HAP-1 (cell line): ENCODE data around the gene CD247.
A peak's percentile ranks its signal among the peaks of the same experiment; 100 is the strongest.

ENCODE experiments used
- DNase-seq, 2 experiments: peaks; one replicate each; pipeline ENCODE4 v3.0.0-alpha.2; 2016 to 2020; ENCODE audit warnings: low spot score in 2 of 2
- H3K27me3 ChIP-seq: fragments of 250-450 bp; sonication (Bioruptor Pico); 2 replicates; pipeline ENCODE4 v1.5.1; 2020; ENCODE audit warnings: low read depth, mild to moderate bottlenecking, moderate library complexity
- H3K36me3 ChIP-seq: fragments of 250-450 bp; sonication (Bioruptor Pico); replicated peaks from 2 replicates; pipeline ENCODE4 v1.5.1; 2020; ENCODE audit warnings: mild to moderate bottlenecking
- H3K4me1 ChIP-seq: fragments of 250-450 bp; sonication (Bioruptor Pico); 2 replicates; pipeline ENCODE4 v1.5.1; 2020; ENCODE audit warnings: mild to moderate bottlenecking
- H3K4me3 ChIP-seq: fragments of 250-450 bp; sonication (Bioruptor Pico); 2 replicates; pipeline ENCODE4 v1.5.1; 2020; ENCODE audit warnings: mild to moderate bottlenecking, moderate library complexity
- H3K9me3 ChIP-seq: fragments of 250-450 bp; sonication (Bioruptor Pico); 2 replicates; pipeline ENCODE4 v1.5.1; 2020; ENCODE audit warnings: mild to moderate bottlenecking, moderate library complexity
- in situ Hi-C: fragments of 300-500 bp; cut with MboI; formaldehyde crosslinking; loops from 3 replicates; pipeline ENCODE4 v1.14.3; 2020; ENCODE audit warnings: low sequenced_read_pairs, inconsistent platforms, mixed read lengths

Gene CD247

DNA sequence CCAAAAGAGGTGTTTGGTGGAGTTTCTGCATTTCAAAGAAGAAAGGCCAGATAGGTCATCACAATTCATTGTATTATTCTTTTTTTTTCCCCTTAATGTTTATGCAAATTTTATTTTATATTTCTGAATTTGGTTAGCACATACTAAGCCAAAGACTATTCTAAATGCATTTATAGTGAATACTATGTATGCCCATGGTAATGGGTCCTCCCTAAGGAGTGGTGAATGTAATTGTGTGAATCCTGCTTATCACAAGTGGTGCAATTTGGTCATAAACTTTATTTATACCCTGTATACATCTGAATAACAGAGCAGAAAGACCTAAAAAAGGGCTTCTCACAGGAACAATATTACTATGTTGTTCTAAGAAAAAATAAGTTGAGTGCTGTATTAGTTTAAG is 99.1 kb downstream of the CD247 start:
- Histone ChIP-seq H3K27me3 (no peaks in the 10 kb centered on the region), H3K4me3 (no peak overlapping the region), H3K9me3 (no peaks in the 10 kb centered on the region), H3K36me3 (peaks cover 2% of the 10 kb centered on the region; the same call in 1 of the 2 replicates), H3K4me1 (no peaks in the 10 kb centered on the region)
- DNase-seq = no peak
- in situ Hi-C loops = no loop called here

DNA sequence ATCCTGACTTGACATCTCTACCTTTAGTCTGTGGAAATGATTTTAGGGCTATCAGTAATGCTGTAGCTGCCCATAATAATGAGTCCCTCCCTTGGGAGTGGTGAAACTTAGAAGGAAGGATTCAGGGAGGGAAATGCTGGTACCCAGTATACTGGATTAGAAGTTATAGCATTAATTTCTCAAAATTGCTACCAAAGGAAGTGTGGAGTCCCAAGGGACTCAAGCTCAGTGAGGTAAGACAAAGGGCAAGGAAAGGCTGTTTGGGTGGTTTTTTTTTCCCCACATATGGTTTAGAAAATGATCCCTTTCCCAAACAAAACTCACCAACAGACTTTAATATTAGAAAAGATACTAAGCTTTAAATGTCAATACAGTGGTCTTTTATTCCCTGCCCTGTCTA is 99.9 kb downstream of the CD247 start:
- Histone ChIP-seq H3K9me3 (no peaks in the 10 kb centered on the region), H3K4me1 (no peaks in the 10 kb centered on the region), H3K36me3 (peaks cover 7% of the 10 kb centered on the region; the same call in 1 of the 2 replicates), H3K27me3 (no peaks in the 10 kb centered on the region), H3K4me3 (no peak overlapping the region)
- in situ Hi-C loops = no loop called here
- no peak for DNase-seq

DNA sequence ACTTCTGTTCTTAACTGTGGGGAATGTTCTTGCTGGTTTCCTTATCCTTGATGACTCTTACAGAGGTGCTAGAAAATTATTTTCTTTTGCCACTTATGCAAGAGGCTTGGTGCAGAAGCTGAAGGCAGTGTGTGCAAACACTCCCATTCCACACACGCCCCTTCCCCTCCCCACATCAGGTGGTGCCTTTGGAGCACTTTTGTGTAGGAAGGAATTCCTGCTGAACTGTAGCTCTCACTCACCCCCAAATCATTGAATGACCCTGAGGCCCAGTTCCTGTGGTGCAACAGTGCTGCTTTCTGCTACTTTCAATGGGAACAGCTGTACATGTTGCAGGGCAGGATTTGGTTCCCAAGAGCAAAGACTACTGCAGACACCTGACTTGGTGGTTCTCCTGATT is 101.8 kb downstream of the CD247 start:
- Histone ChIP-seq H3K27me3 (no peaks in the 10 kb centered on the region), H3K9me3 (no peaks in the 10 kb centered on the region), H3K4me1 (no peaks in the 10 kb centered on the region), H3K4me3 (no peak overlapping the region), H3K36me3 (peaks cover 17% of the 10 kb centered on the region)
- DNase-seq = no peak
- in situ Hi-C loops = no loop called here

DNA sequence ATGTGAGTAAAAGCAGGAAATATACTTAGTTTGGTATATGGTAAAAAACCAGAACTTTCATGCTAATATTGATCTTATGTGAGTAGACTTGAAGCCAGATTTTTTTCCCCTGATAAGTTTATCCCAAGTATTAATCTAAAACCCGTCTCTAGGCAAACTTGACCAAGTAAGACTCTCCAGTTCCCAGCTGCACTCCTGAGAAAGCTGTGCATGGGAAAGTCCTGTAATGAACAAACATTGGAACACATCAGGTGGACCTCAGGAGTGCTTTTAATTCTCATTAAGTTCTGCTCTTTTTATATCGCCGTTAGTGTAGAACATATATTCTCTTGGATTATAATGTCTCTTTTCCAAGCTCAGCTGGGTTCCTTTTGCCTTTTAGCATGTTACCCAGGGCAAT is 105.0 kb downstream of the CD247 start:
- in situ Hi-C loops = no loop called here
- no peaks in the 10 kb centered on the region for H3K27me3 ChIP-seq
- no peaks in the 10 kb centered on the region for H3K4me1 ChIP-seq
- no peak for DNase-seq
- H3K4me3 ChIP-seq = no peak overlapping the region
- H3K9me3 ChIP-seq = no peaks in the 10 kb centered on the region
- H3K36me3 ChIP-seq = peaks cover 17% of the 10 kb centered on the region

DNA sequence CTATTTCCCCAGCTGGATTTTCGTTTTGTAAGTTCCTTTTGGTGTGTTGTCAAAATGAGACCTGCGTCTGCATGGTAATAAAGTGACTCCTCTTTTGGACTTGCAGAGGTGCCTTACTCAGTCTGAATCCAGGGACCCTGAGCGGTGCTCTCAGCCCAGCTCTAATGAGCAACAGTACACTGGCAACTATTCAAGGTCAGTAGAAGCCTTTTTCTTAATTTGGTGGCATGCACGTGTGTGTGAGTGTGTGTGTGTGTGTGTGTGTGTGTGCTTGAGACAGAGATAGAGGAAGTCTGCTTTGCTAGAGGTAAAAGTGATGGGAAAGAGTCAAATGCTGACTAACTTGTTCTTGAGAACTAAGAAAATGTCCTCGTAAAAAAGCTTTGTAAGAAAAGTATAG is 105.4 kb downstream of the CD247 start:
- no peaks in the 10 kb centered on the region for H3K27me3 ChIP-seq
- H3K4me1 ChIP-seq = no peaks in the 10 kb centered on the region
- H3K36me3 ChIP-seq = peaks cover 17% of the 10 kb centered on the region
- no peak overlapping the region for H3K4me3 ChIP-seq
- H3K9me3 ChIP-seq = no peaks in the 10 kb centered on the region
- in situ Hi-C loops = no loop called here
- DNase-seq = no peak

DNA sequence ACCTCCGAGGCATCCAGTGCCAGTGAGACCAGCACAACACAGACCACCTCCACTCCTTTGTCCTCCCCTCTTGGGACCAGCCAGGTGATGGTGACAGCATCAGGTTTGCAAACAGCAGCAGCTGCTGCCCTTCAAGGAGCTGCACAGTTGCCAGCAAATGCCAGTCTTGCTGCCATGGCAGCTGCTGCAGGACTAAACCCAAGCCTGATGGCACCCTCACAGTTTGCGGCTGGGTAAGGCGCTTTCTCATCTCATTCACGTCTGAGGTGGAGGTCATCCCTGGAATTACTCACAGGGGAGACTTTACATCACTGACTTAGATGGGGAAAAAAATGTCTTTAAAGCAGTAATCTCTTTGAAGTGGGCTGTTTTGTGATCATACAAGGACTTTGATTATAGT is 106.3 kb downstream of the CD247 start:
- Histone ChIP-seq H3K36me3 (peaks cover 17% of the 10 kb centered on the region), H3K27me3 (no peaks in the 10 kb centered on the region), H3K4me3 (no peak overlapping the region), H3K9me3 (no peaks in the 10 kb centered on the region), H3K4me1 (no peaks in the 10 kb centered on the region)
- no peak for DNase-seq
- in situ Hi-C loops = no loop called here

DNA sequence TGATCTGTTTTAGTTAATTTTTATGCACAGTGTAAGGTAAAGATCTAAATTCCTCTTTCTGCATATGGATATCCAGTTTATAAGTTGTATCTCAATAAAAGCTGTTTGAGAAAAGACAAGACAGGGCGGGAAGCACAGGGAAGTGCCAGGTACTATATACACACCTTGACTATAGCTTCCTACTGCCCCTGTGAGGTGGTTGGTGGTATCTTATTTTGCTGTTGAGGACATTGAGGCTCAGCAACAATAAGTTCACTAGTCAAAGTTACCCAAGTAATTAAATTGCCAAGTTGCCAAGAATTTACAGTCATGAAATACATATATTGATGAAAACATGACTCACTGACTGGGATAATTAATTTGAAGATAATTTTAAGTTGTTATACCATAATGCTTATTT is 109.1 kb downstream of the CD247 start:
- H3K27me3 ChIP-seq = no peaks in the 10 kb centered on the region
- in situ Hi-C loops = no loop called here
- peaks cover 14% of the 10 kb centered on the region for H3K36me3 ChIP-seq
- no peak for DNase-seq
- no peak overlapping the region for H3K4me3 ChIP-seq
- H3K4me1 ChIP-seq = peaks cover 11% of the 10 kb centered on the region
- H3K9me3 ChIP-seq = no peaks in the 10 kb centered on the region

DNA sequence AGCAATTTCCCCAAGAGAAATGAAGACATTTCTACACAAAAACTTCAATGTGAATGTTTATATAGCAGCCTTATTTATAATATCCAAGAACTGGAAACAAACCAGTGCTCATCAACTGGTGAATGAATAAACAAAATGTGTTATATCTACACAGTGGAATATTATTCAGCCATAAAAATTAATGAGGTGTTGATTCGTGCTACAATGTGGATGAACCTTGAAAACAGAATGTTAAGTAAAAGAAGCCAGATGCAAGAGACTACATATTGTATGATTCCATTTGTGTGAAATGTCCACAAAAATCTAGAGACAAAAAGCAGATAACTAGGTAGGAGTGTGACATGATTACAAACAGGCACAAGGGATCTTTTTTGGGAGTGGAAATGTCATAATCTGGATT is 110.0 kb downstream of the CD247 start:
- in situ Hi-C loops = no loop called here
- H3K9me3 ChIP-seq = no peaks in the 10 kb centered on the region
- peaks cover 16% of the 10 kb centered on the region for H3K4me1 ChIP-seq
- DNase-seq = no peak
- H3K36me3 ChIP-seq = peaks cover 9% of the 10 kb centered on the region
- no peaks in the 10 kb centered on the region for H3K27me3 ChIP-seq
- no peak overlapping the region for H3K4me3 ChIP-seq

DNA sequence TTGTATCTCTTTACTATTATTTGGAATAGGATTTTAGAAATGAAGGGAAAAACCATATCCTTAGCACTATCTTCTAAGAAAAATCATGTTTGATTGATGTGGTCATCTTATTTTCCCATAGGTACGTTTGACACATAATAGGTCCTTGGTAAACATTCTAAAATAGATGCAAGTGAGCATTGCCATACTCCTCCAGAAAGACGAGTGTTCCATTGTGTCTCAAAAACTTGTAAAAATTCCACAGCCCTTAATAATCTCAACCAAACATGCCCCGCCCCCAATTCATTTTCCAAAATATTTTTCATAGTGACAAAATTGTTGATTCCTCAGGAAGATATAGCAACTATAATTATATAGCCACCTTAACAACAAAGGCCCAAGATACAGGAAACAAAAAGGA is 113.4 kb downstream of the CD247 start:
- H3K4me3 ChIP-seq = no peak overlapping the region
- peaks cover 13% of the 10 kb centered on the region for H3K36me3 ChIP-seq
- H3K9me3 ChIP-seq = no peaks in the 10 kb centered on the region
- peaks cover 16% of the 10 kb centered on the region for H3K4me1 ChIP-seq
- no peaks in the 10 kb centered on the region for H3K27me3 ChIP-seq
- peak in 1 of 2 experiments; percentile 24 for DNase-seq
- in situ Hi-C loops = no loop called here

DNA sequence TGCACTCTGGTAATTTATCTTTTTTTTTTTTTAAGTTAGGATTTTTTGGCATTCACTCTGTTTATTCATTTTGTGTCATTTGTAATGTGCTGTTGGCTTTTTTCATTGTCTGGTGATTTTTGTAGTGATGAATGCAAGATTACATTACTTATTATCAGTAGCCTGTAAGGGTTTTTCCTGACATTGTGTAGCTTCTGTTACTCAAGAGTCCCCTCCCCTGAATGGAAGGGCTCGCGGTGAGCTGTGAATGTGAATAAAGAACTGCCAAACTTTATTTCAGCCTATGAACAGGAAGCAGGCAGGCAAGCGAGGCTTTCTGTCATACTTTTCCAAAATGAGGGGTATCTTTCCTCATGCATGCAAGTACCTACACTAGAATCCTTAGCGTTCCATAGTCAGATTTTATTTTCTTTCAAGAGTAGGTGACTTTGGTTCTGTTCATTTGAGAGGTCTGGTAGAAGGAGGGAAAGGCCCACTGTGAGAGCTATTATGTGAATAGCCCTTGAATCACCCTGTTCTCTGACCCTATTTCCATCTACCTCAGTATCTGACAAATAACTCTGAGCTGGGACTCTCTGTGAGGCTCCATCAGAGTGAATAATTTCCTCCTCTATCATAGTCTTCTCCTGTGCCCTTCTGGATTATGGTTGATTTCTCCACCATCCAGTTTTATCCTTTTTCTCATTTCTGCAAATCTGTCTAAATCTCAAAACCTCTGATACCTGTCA is 114.0 kb downstream of the CD247 start:
- H3K4me3 ChIP-seq = no peak overlapping the region
- DNase-seq = peak in 1 of 2 experiments; percentile 33
- no peaks in the 10 kb centered on the region for H3K27me3 ChIP-seq
- in situ Hi-C loops = no loop called here
- peaks cover 16% of the 10 kb centered on the region for H3K4me1 ChIP-seq
- H3K9me3 ChIP-seq = no peaks in the 10 kb centered on the region
- H3K36me3 ChIP-seq = peaks cover 13% of the 10 kb centered on the region

DNA sequence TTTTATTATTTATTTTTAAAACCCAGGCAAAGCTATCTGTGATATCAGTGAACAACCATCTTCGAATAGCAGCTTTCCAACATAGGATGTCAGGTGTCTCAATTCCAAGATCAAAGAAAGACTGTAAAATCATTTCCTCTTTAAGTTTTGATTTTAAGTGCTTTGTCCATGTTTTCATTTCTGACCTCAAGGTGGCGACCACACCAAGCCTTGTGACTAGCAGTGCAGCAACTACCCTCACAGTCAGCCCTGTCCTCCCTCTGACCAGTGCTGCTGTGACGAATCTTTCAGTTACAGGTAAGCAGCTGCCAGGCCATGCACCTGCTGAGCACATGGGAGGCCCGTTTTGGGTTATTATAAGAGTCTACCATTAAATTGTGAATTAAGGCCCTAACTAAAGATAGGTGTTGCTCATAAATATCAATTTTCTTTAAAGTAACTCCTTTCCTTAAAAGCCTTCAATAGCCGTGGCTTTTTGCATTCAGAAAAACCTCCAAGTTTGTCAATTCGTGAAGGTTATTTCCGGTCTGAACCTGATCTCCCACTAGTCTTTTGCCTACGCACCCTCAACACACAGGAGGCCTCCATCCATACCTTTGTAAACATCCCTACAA is 117.0 kb downstream of the CD247 start:
- peaks cover 23% of the 10 kb centered on the region for H3K4me1 ChIP-seq
- peaks cover 25% of the 10 kb centered on the region for H3K36me3 ChIP-seq
- H3K27me3 ChIP-seq = no peaks in the 10 kb centered on the region
- no peaks in the 10 kb centered on the region for H3K9me3 ChIP-seq
- in situ Hi-C loops = no loop called here
- peak; percentile 43 to 67 for DNase-seq
- H3K4me3 ChIP-seq = no peak overlapping the region

DNA sequence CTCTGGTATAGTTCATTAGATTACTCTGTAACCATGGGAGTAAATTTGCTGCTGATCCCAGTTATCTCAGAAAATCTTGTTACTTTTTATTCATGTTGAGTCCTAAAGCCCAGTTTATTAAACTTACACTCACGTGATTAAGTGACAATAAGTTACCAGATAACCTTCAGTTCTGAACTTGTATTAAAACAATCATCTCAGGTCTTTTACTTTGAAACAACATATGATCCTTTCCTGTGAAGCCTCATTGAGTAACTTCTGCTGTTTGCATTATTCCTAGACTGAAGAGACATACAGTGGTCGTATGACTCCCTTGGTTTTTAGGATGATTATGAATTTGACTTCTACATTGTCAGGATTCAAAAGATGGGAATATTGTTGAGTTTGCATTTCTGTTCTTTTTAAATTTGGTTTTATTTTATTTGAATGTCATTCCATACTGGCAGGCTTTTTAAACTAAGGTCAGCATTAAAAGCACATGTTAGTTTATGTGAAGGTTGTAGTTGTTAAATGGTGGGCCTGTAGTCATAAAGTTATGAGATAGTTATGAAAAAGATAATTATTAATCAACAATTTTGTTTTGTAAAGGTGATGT is 117.9 kb downstream of the CD247 start:
- H3K9me3 ChIP-seq = no peaks in the 10 kb centered on the region
- H3K27me3 ChIP-seq = no peaks in the 10 kb centered on the region
- no peak for DNase-seq
- peaks cover 25% of the 10 kb centered on the region for H3K36me3 ChIP-seq
- in situ Hi-C loops = no loop called here
- H3K4me1 ChIP-seq = peaks cover 27% of the 10 kb centered on the region
- no peak overlapping the region for H3K4me3 ChIP-seq

DNA sequence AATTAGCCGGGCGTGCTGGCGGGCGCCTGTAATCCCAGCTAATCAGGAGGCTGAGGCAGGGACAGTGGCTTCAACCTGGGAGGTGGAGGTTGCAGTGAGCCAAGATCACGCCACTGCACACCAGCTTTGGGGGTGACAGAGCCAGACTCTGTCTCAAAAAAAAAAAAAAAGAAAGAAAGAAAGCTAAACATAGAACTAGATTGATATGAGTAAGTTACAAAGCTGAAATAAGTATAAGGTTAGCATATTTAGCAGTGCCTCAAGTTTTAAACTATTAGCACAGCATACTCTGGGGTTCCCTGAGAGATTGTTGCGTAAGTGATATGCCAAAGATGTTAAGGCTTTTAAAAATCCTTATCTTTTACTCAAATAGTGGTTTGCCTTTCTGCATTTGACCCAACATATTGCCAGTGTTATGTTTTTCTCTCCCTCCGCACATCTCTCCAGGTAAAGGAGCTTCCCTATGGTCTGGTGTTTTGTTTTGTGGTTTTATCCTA is 126.1 kb downstream of the CD247 start:
- in situ Hi-C loops = no loop called here

DNA sequence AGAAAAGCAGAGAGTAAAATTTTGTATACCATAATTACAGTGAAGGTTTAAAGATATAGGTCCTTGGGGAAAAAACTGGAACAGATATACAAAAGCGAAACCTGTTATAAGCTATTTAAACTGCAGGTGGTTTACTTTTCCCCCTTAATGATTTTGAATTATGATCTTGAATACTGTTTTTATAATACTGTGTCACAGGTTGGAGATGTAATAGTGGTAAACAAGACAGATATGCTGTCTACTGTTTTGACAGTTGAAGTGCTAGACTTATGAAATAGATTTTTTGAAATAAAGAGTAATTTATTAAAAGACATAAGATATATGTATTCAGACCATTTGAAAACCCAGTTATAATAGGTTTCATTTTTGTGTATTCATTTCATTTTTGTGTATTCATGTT is 129.4 kb downstream of the CD247 start:
- H3K4me1 ChIP-seq = no peaks in the 10 kb centered on the region
- in situ Hi-C loops = no loop called here
- H3K9me3 ChIP-seq = no peaks in the 10 kb centered on the region
- no peak overlapping the region for H3K4me3 ChIP-seq
- H3K27me3 ChIP-seq = no peaks in the 10 kb centered on the region
- peaks cover 6% of the 10 kb centered on the region for H3K36me3 ChIP-seq
- no peak for DNase-seq

More for the DNA sequence above, 126.1 kb downstream of the CD247 start:
- peaks cover 4% of the 10 kb centered on the region; the same call in 1 of the 2 replicates for H3K36me3 ChIP-seq
- peaks cover 16% of the 10 kb centered on the region for H3K4me1 ChIP-seq
- no peak overlapping the region for H3K4me3 ChIP-seq
- DNase-seq = no peak
- H3K9me3 ChIP-seq = no peaks in the 10 kb centered on the region
- H3K27me3 ChIP-seq = no peaks in the 10 kb centered on the region
